Stomach smooth muscle (tissue), 2 donors: ENCODE results near the gene DACT2.

ENCODE experiments used
- H3K27ac ChIP-seq: one replicate; pipeline ENCODE4 v1.7.0; 2013; ENCODE audit warnings: mild to moderate bottlenecking, low read length, inconsistent platforms
- H3K27me3 ChIP-seq, 2 donors: one replicate each; pipeline ENCODE4 v1.7.0; 2013; ENCODE audit warnings: low read length in 2 of 2; ENCODE audit not compliant: insufficient read depth in 2 of 2, control insufficient read depth in 1 of 2
- H3K36me3 ChIP-seq, 2 donors: one replicate each; pipeline ENCODE4 v1.7.0; 2013; ENCODE audit warnings: low read length in 2 of 2; ENCODE audit not compliant: control insufficient read depth in 2 of 2, insufficient read depth in 2 of 2
- H3K4me1 ChIP-seq: one replicate; pipeline ENCODE4 v1.7.0; 2013; ENCODE audit warnings: low read length; ENCODE audit not compliant: control insufficient read depth, insufficient read depth
- H3K4me3 ChIP-seq, 2 donors: one replicate each; pipeline ENCODE4 v1.7.0; 2013; ENCODE audit warnings: low read length in 2 of 2
- H3K9ac ChIP-seq, 2 donors: one replicate each; pipeline ENCODE4 v1.7.0; 2013; ENCODE audit warnings: low read length in 2 of 2, mild to moderate bottlenecking in 1 of 2
- H3K9me3 ChIP-seq, 2 donors: one replicate each; pipeline ENCODE4 v1.7.0; 2013; ENCODE audit warnings: low read length in 2 of 2; ENCODE audit not compliant: control insufficient read depth in 2 of 2
- donor health status: healthy.
- donor health status: Pancreatic carcinoma.

DACT2 gene

DNA sequence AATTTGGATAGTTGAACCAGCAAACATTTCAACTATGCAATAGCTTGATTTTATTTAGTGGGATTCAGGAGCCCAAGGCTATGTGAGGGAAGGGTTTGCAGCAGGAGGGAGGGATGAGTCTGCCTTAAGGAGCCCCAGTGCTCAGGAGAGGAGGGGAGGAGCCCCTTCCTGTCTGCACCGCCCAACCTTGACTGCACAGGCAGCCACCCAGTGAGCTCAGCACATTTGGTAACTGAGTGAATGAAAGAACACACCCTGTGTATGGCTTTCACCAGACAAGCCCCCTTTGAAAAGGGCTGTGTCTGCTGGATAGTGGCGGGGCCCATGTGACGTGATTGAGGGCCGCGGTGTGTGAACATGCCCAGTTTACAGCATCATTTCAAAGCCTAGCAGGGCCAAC, 17.0 kb downstream of the DACT2 start:
- Histone ChIP-seq H3K27ac (no peak overlapping the region), H3K4me3 (no peak overlapping the region), H3K36me3 (no peaks in the 10 kb centered on the region), H3K4me1 (no peaks in the 10 kb centered on the region), H3K9me3 (no peaks in the 10 kb centered on the region), H3K27me3 (peaks cover 0 to 4% of the 10 kb centered on the region in 2 donors), H3K9ac (no peak overlapping the region)

GRCh38 chr6:168301648-168302398, 17.8 kb downstream of the DACT2 start:
- H3K9me3 ChIP-seq: no peaks in the 10 kb centered on the region
- H3K9ac ChIP-seq: no peak overlapping the region
- peaks cover 0 to 4% of the 10 kb centered on the region in 2 donors for H3K27me3 ChIP-seq
- H3K4me3 ChIP-seq: no peak overlapping the region
- H3K4me1 ChIP-seq: no peaks in the 10 kb centered on the region
- H3K36me3 ChIP-seq: no peaks in the 10 kb centered on the region
- no peak overlapping the region for H3K27ac ChIP-seq

- H3K9ac ChIP-seq: no peak overlapping the region
- no peaks in the 10 kb centered on the region for H3K4me1 ChIP-seq
- H3K27ac ChIP-seq: no peak overlapping the region
- peaks cover 0 to 4% of the 10 kb centered on the region in 2 donors for H3K27me3 ChIP-seq
- no peaks in the 10 kb centered on the region for H3K9me3 ChIP-seq
- no peaks in the 10 kb centered on the region for H3K36me3 ChIP-seq
- H3K4me3 ChIP-seq: no peak overlapping the region
Measured at GRCh38 chr6:168300975-168301647, 18.5 kb downstream of the DACT2 start.

GRCh38 chr6:168299541-168300511, 19.8 kb downstream of the DACT2 start:
- Histone ChIP-seq H3K36me3 (no peaks in the 10 kb centered on the region), H3K9ac (no peak overlapping the region), H3K27ac (no peak overlapping the region), H3K4me3 (no peak overlapping the region), H3K9me3 (no peaks in the 10 kb centered on the region), H3K27me3 (peaks cover 0 to 4% of the 10 kb centered on the region in 2 donors), H3K4me1 (no peaks in the 10 kb centered on the region)

GRCh38 chr6:168297643-168298042, 21.9 kb downstream of the DACT2 start:
- H3K27ac ChIP-seq: no peak overlapping the region
- H3K9ac ChIP-seq: no peak overlapping the region

GRCh38 chr6:168294901-168295300, 24.7 kb downstream of the DACT2 start:
- H3K27ac ChIP-seq: no peak overlapping the region
- H3K36me3 ChIP-seq: no peaks in the 10 kb centered on the region
- peaks cover 0 to 7% of the 10 kb centered on the region in 2 donors for H3K27me3 ChIP-seq
- H3K4me3 ChIP-seq: no peak overlapping the region
- H3K9ac ChIP-seq: no peak overlapping the region
- H3K4me1 ChIP-seq: no peaks in the 10 kb centered on the region
- H3K9me3 ChIP-seq: no peaks in the 10 kb centered on the region

More at GRCh38 chr6:168297643-168298042, 21.9 kb downstream of the DACT2 start:
- Histone ChIP-seq H3K4me1 (no peaks in the 10 kb centered on the region), H3K4me3 (no peak overlapping the region), H3K27me3 (peaks cover 0 to 7% of the 10 kb centered on the region in 2 donors), H3K9me3 (no peaks in the 10 kb centered on the region), H3K36me3 (no peaks in the 10 kb centered on the region)

DNA sequence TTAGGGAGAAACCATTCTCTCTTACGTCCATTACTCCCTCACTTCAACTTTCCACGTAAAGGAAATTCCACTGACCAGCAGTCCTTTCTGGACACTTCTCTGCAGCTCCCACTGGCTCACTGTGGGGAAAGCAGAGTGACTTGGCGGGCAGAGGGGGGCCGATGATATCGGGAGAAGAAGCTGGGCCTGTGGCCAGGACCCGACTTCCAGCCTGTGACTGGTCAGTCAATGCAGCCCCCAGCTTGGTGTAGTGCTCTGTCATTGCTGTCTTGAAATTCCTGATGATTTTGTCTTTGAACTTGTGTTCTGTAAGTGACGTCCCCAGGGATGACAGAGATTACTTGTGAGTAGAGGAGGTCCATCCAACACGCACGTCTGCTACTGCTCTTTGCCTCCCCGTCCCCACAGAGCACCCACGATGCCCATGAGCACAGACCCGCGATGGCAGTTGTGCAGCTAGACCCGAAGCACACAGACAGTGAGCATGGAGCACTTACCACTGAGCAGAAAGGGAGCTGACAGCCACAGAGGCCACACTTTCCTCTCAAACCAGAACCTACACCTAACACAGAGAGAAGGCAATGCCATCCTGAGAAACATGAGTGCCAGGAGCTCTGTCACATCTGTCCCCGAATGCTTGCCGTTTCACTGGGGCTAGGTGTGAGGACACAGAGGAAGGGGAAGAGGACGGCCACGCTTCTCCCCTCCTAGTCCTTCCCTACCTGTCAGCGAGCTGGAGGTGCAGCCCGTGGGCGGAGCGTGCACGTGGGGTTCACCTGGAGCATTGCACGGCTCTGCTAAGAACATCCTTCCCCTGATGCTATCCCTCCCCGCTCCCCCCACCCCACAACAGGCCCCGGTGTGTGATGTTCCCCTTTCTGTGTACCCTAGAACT, 25.7 kb downstream of the DACT2 start:
- H3K27me3 ChIP-seq: peaks cover 2 to 9% of the 10 kb centered on the region in 2 donors
- no peak overlapping the region for H3K27ac ChIP-seq
- H3K9ac ChIP-seq: no peak overlapping the region
- no peaks in the 10 kb centered on the region for H3K9me3 ChIP-seq
- H3K4me3 ChIP-seq: no peak overlapping the region
- no peaks in the 10 kb centered on the region for H3K4me1 ChIP-seq
- H3K36me3 ChIP-seq: no peaks in the 10 kb centered on the region

GRCh38 chr6:168292826-168293225, 26.8 kb downstream of the DACT2 start:
- peaks cover 2 to 9% of the 10 kb centered on the region in 2 donors for H3K27me3 ChIP-seq
- H3K4me3 ChIP-seq: no peak overlapping the region
- H3K9ac ChIP-seq: no peak overlapping the region
- H3K9me3 ChIP-seq: no peaks in the 10 kb centered on the region
- H3K4me1 ChIP-seq: no peaks in the 10 kb centered on the region
- H3K27ac ChIP-seq: no peak overlapping the region
- H3K36me3 ChIP-seq: no peaks in the 10 kb centered on the region

DNA sequence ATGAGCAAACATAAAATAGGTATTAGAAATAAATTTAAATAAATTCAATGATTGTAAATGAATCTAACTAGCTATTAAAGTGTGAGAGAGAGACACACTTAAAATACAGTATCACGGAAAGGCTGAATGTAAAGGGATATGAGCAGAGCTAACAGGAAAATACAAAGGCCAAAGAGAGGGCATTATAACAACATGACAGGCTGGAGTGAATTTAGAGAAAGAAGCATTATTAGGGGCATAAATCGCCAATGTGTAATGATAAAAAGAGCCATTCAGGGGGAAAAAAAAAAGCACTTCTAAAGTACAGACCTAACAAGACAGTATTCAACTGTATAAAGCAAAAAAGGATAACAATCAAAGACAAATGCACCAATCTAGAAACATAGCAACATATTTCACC, 28.1 kb downstream of the DACT2 start:
- Histone ChIP-seq H3K36me3 (no peaks in the 10 kb centered on the region), H3K9ac (no peak overlapping the region), H3K27me3 (peaks cover 2 to 9% of the 10 kb centered on the region in 2 donors), H3K4me3 (no peak overlapping the region), H3K4me1 (no peaks in the 10 kb centered on the region), H3K9me3 (no peaks in the 10 kb centered on the region), H3K27ac (no peak overlapping the region)

DNA sequence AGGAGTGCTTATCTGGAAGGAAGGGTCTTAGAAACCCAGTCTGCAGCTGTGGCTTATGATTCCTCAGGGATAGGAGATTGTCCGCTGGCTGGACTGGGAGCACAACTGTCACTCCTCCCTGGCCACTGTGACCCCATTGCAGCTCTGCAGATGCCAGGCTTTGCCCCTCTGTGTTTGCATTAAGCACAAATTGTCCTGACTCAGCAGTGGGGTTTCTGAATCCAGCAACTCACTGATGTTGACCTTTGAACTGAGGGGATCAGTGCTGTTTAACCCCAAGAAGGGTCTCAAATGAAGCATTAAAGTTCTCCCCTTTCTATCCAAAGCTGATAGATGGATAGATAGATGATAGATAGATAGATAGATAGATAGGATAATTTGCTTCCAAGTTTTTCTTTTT, 29.5 kb downstream of the DACT2 start:
- Histone ChIP-seq H3K27me3 (peaks cover 2 to 9% of the 10 kb centered on the region in 2 donors), H3K27ac (no peak overlapping the region), H3K9ac (no peak overlapping the region), H3K4me3 (no peak overlapping the region), H3K36me3 (no peaks in the 10 kb centered on the region), H3K9me3 (no peaks in the 10 kb centered on the region), H3K4me1 (no peaks in the 10 kb centered on the region)
